ENCODE measurements around the gene REPIN1.

GRCh38 chr7:150344299-150344698 is 24.3 kb upstream of the REPIN1 start:
- no peak for TF ChIP-seq CTCF (IDR thresholded peaks at IDR 0.05)
- no peak for TF ChIP-seq EP300 (IDR thresholded peaks at IDR 0.05)
- TF ChIP-seq POLR2A (IDR thresholded peaks at IDR 0.05) = no peak
- no peak for TF ChIP-seq POLR2AphosphoS5 (IDR thresholded peaks at IDR 0.05)

Data from sigmoid colon (tissue), 4 donors.